ENCODE data around the gene MID2. TPM values are rescaled to one million over a fixed set of nuclear protein-coding genes. Genes with fewer than 3 reads are reported as not detected.

MID2 gene
- total and polyA plus RNA-seq, 2 experiments from 2014 or later: 0.84 to 2.1 TPM

DNA sequence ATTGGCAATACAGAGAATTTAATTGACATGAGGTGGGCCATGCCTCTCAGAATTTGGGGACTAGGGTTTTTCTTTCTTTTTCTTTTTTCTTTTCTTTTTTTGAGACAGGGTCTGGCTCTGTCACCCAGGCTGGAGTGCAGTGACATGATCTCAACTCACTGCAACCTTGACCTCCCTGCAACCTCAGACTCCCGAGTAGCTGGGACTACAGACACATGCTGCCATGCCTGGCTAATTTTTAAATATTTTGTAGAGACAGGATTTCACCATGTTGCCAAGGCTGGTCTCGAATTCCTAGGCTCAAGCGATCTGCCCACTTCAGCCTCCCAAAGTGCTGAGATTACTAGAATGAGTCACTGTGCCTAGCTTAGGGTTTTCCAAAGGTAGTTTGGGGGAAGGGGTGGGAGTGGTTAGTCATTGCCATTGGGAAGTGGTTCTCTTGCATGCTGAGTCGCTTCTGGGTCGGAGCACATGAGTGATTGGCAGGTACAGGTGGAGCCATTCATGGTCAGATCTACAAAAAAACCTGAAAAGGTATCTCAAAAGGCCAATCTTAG is 54.5 kb downstream of the MID2 start (continued):
- TF ChIP-seq, protein P1, sequence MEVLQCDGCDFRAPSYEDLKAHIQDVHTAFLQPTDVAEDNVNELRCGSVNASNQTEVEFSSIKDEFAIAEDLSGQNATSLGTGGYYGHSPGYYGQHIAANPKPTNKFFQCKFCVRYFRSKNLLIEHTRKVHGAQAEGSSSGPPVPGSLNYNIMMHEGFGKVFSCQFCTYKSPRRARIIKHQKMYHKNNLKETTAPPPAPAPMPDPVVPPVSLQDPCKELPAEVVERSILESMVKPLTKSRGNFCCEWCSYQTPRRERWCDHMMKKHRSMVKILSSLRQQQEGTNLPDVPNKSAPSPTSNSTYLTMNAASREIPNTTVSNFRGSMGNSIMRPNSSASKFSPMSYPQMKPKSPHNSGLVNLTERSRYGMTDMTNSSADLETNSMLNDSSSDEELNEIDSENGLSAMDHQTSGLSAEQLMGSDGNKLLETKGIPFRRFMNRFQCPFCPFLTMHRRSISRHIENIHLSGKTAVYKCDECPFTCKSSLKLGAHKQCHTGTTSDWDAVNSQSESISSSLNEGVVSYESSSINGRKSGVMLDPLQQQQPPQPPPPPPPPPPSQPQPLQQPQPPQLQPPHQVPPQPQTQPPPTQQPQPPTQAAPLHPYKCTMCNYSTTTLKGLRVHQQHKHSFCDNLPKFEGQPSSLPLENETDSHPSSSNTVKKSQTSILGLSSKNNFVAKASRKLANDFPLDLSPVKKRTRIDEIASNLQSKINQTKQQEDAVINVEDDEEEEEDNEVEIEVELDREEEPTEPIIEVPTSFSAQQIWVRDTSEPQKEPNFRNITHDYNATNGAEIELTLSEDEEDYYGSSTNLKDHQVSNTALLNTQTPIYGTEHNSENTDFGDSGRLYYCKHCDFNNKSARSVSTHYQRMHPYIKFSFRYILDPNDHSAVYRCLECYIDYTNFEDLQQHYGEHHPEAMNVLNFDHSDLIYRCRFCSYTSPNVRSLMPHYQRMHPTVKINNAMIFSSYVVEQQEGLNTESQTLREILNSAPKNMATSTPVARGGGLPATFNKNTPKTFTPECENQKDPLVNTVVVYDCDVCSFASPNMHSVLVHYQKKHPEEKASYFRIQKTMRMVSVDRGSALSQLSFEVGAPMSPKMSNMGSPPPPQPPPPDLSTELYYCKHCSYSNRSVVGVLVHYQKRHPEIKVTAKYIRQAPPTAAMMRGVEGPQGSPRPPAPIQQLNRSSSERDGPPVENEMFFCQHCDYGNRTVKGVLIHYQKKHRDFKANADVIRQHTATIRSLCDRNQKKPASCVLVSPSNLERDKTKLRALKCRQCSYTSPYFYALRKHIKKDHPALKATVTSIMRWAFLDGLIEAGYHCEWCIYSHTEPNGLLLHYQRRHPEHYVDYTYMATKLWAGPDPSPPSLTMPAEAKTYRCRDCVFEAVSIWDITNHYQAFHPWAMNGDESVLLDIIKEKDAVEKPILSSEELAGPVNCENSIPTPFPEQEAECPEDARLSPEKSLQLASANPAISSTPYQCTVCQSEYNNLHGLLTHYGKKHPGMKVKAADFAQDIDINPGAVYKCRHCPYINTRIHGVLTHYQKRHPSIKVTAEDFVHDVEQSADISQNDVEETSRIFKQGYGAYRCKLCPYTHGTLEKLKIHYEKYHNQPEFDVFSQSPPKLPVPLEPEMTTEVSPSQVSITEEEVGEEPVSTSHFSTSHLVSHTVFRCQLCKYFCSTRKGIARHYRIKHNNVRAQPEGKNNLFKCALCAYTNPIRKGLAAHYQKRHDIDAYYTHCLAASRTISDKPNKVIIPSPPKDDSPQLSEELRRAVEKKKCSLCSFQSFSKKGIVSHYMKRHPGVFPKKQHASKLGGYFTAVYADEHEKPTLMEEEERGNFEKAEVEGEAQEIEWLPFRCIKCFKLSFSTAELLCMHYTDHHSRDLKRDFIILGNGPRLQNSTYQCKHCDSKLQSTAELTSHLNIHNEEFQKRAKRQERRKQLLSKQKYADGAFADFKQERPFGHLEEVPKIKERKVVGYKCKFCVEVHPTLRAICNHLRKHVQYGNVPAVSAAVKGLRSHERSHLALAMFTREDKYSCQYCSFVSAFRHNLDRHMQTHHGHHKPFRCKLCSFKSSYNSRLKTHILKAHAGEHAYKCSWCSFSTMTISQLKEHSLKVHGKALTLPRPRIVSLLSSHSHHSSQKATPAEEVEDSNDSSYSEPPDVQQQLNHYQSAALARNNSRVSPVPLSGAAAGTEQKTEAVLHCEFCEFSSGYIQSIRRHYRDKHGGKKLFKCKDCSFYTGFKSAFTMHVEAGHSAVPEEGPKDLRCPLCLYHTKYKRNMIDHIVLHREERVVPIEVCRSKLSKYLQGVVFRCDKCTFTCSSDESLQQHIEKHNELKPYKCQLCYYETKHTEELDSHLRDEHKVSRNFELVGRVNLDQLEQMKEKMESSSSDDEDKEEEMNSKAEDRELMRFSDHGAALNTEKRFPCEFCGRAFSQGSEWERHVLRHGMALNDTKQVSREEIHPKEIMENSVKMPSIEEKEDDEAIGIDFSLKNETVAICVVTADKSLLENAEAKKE (CRISPR knock-in tag; IDR thresholded peaks at IDR 0.05): no peak
- TF ChIP-seq ZNF114 (CRISPR knock-in tag; IDR thresholded peaks at IDR 0.05) (no peak), CREB1 (CRISPR knock-in tag; IDR thresholded peaks at IDR 0.05; ENCODE audit: low read depth) (no peak), EZH2phosphoT487 (IDR thresholded peaks at IDR 0.05; ENCODE audit: unreplicated experiment) (no peak)

DNA sequence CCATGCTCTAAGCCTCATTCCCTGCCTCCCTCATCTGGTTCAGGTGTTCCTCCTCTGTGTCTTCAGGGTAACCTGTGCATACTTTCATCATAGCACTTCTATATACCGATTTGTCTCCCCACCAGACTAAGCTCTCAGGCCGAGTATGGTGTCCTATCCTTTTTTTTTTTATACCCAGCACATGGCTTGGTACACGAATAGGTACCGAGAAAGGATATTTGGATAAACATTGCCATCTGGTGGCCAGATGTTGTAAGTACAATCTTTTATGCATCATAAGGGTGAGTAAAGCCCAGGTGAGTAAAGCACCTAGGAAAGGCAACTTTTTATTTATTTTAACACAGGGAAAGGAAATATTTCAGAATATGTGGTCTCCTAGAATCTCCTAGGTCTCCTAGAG is 68.4 kb downstream of the MID2 start:
- H3K36me3 Mint-ChIP-seq (ENCODE audit: low read depth): peaks cover 15% of the 10 kb centered on the region; the same call in 2 of the 3 replicates
- Histone ChIP-seq H3K4me2 (no peak overlapping the region), H3K27ac (ENCODE audit: low read depth) (no peak overlapping the region), H3F3A (replicated peaks; ENCODE audit: low read depth) (no peaks in the 10 kb centered on the region), H3K4me3 (no peak overlapping the region), H3K36me3 (ENCODE audit: insufficient read depth) (no peaks in the 10 kb centered on the region), H2AFZ (no peak overlapping the region), H3K4me1 (ENCODE audit: insufficient read depth) (peaks cover 18% of the 10 kb centered on the region), H4K20me1 (replicated peaks; ENCODE audit: insufficient read depth) (no peaks in the 10 kb centered on the region), H3K9me2 (ENCODE audit: insufficient read depth) (no peaks in the 10 kb centered on the region), H3K79me2 (replicated peaks; ENCODE audit: insufficient read depth) (no peaks in the 10 kb centered on the region), H3K27me3 (ENCODE audit: insufficient read depth) (no peaks in the 10 kb centered on the region)
- H3K9me3 Mint-ChIP-seq: peaks cover 16% of the 10 kb centered on the region
- DNase-seq (ENCODE audit: low spot score) (peak; percentile 68), ATAC-seq (peak; percentile 72)
- no peak overlapping the region for H3K27ac Mint-ChIP-seq
- H3K27me3 Mint-ChIP-seq (ENCODE audit: insufficient read depth, low read depth, poor library complexity): no peaks in the 10 kb centered on the region
- no peak overlapping the region for H3K4me3 Mint-ChIP-seq
- peaks cover 15% of the 10 kb centered on the region for H3K4me1 Mint-ChIP-seq
- no peak for TF ChIP-seq POLR2AphosphoS5 (IDR thresholded peaks at IDR 0.05; ENCODE audit: low read depth)
- TF ChIP-seq, protein P2, sequence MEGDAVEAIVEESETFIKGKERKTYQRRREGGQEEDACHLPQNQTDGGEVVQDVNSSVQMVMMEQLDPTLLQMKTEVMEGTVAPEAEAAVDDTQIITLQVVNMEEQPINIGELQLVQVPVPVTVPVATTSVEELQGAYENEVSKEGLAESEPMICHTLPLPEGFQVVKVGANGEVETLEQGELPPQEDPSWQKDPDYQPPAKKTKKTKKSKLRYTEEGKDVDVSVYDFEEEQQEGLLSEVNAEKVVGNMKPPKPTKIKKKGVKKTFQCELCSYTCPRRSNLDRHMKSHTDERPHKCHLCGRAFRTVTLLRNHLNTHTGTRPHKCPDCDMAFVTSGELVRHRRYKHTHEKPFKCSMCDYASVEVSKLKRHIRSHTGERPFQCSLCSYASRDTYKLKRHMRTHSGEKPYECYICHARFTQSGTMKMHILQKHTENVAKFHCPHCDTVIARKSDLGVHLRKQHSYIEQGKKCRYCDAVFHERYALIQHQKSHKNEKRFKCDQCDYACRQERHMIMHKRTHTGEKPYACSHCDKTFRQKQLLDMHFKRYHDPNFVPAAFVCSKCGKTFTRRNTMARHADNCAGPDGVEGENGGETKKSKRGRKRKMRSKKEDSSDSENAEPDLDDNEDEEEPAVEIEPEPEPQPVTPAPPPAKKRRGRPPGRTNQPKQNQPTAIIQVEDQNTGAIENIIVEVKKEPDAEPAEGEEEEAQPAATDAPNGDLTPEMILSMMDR (conservative IDR thresholded peaks at IDR 0.05; ENCODE audit: low read depth in 2 of 2): peak; percentile 63 to 66
